ENCODE data around the gene PLAC1.

Gene PLAC1

GRCh38 chrX:134622813-134623185 is 35.5 kb downstream of the PLAC1 start:
- DNase-seq: no peak
- Histone ChIP-seq H3K4me3 (ENCODE audit: insufficient read depth, low read depth, low read length, poor library complexity, severe bottlenecking) (no peak overlapping the region), H3K27me3 (replicated peaks; ENCODE audit: control insufficient read depth, insufficient read depth, low read length, poor library complexity, severe bottlenecking) (no peaks in the 10 kb centered on the region), H3K36me3 (ENCODE audit: control insufficient read depth, insufficient read depth, low read length) (no peaks in the 10 kb centered on the region), H3K27ac (ENCODE audit: insufficient read depth, low read length, poor library complexity, severe bottlenecking) (no peak overlapping the region), H3K9me3 (ENCODE audit: control insufficient read depth, low read length) (no peaks in the 10 kb centered on the region), H3K4me1 (ENCODE audit: control insufficient read depth, insufficient read depth, low read length, poor library complexity, severe bottlenecking) (no peaks in the 10 kb centered on the region)

GRCh38 chrX:134622056-134622812 is 36.0 kb downstream of the PLAC1 start:
- Histone ChIP-seq H3K27me3 (replicated peaks; ENCODE audit: control insufficient read depth, insufficient read depth, low read length, poor library complexity, severe bottlenecking) (no peaks in the 10 kb centered on the region), H3K27ac (ENCODE audit: insufficient read depth, low read length, poor library complexity, severe bottlenecking) (no peak overlapping the region), H3K4me1 (ENCODE audit: control insufficient read depth, insufficient read depth, low read length, poor library complexity, severe bottlenecking) (no peaks in the 10 kb centered on the region), H3K9me3 (ENCODE audit: control insufficient read depth, low read length) (no peaks in the 10 kb centered on the region), H3K4me3 (ENCODE audit: insufficient read depth, low read depth, low read length, poor library complexity, severe bottlenecking) (no peak overlapping the region), H3K36me3 (ENCODE audit: control insufficient read depth, insufficient read depth, low read length) (no peaks in the 10 kb centered on the region)
- no peak for DNase-seq

GRCh38 chrX:134619838-134620237 is 38.4 kb downstream of the PLAC1 start:
- no peaks in the 10 kb centered on the region for H3K27me3 ChIP-seq (replicated peaks; ENCODE audit: control insufficient read depth, insufficient read depth, low read length, poor library complexity, severe bottlenecking)
- H3K4me1 ChIP-seq (ENCODE audit: control insufficient read depth, insufficient read depth, low read length, poor library complexity, severe bottlenecking): no peaks in the 10 kb centered on the region
- H3K27ac ChIP-seq (ENCODE audit: insufficient read depth, low read length, poor library complexity, severe bottlenecking): no peak overlapping the region
- H3K9me3 ChIP-seq (ENCODE audit: control insufficient read depth, low read length): no peaks in the 10 kb centered on the region
- no peak for DNase-seq
- H3K36me3 ChIP-seq (ENCODE audit: control insufficient read depth, insufficient read depth, low read length): no peaks in the 10 kb centered on the region
- no peak overlapping the region for H3K4me3 ChIP-seq (ENCODE audit: insufficient read depth, low read depth, low read length, poor library complexity, severe bottlenecking)

GRCh38 chrX:134613396-134613795 is 44.9 kb downstream of the PLAC1 start:
- Histone ChIP-seq H3K36me3 (ENCODE audit: control insufficient read depth, insufficient read depth, low read length) (no peaks in the 10 kb centered on the region), H3K27ac (ENCODE audit: insufficient read depth, low read length, poor library complexity, severe bottlenecking) (no peak overlapping the region), H3K9me3 (ENCODE audit: control insufficient read depth, low read length) (no peaks in the 10 kb centered on the region), H3K27me3 (replicated peaks; ENCODE audit: control insufficient read depth, insufficient read depth, low read length, poor library complexity, severe bottlenecking) (no peaks in the 10 kb centered on the region), H3K4me1 (ENCODE audit: control insufficient read depth, insufficient read depth, low read length, poor library complexity, severe bottlenecking) (no peaks in the 10 kb centered on the region), H3K4me3 (ENCODE audit: insufficient read depth, low read depth, low read length, poor library complexity, severe bottlenecking) (no peak overlapping the region)
- no peak for DNase-seq

GRCh38 chrX:134608153-134608552 is 50.1 kb downstream of the PLAC1 start:
- H3K4me1 ChIP-seq (ENCODE audit: control insufficient read depth, insufficient read depth, low read length, poor library complexity, severe bottlenecking): no peaks in the 10 kb centered on the region
- no peak overlapping the region for H3K27ac ChIP-seq (ENCODE audit: insufficient read depth, low read length, poor library complexity, severe bottlenecking)
- no peaks in the 10 kb centered on the region for H3K36me3 ChIP-seq (ENCODE audit: control insufficient read depth, insufficient read depth, low read length)
- H3K27me3 ChIP-seq (replicated peaks; ENCODE audit: control insufficient read depth, insufficient read depth, low read length, poor library complexity, severe bottlenecking): no peaks in the 10 kb centered on the region
- DNase-seq: no peak
- H3K4me3 ChIP-seq (ENCODE audit: insufficient read depth, low read depth, low read length, poor library complexity, severe bottlenecking): no peak overlapping the region
- no peaks in the 10 kb centered on the region for H3K9me3 ChIP-seq (ENCODE audit: control insufficient read depth, low read length)

GRCh38 chrX:134607523-134607922 is 50.7 kb downstream of the PLAC1 start:
- no peaks in the 10 kb centered on the region for H3K4me1 ChIP-seq (ENCODE audit: control insufficient read depth, insufficient read depth, low read length, poor library complexity, severe bottlenecking)
- no peak overlapping the region for H3K4me3 ChIP-seq (ENCODE audit: insufficient read depth, low read depth, low read length, poor library complexity, severe bottlenecking)
- DNase-seq: no peak
- H3K9me3 ChIP-seq (ENCODE audit: control insufficient read depth, low read length): no peaks in the 10 kb centered on the region
- no peak overlapping the region for H3K27ac ChIP-seq (ENCODE audit: insufficient read depth, low read length, poor library complexity, severe bottlenecking)
- no peaks in the 10 kb centered on the region for H3K27me3 ChIP-seq (replicated peaks; ENCODE audit: control insufficient read depth, insufficient read depth, low read length, poor library complexity, severe bottlenecking)
- no peaks in the 10 kb centered on the region for H3K36me3 ChIP-seq (ENCODE audit: control insufficient read depth, insufficient read depth, low read length)

- no peaks in the 10 kb centered on the region for H3K27me3 ChIP-seq (replicated peaks; ENCODE audit: control insufficient read depth, insufficient read depth, low read length, poor library complexity, severe bottlenecking)
Observed at GRCh38 chrX:134604701-134605311, 53.5 kb downstream of the PLAC1 start.

GRCh38 chrX:134603806-134604700 is 54.2 kb downstream of the PLAC1 start:
- Histone ChIP-seq H3K27ac (ENCODE audit: insufficient read depth, low read length, poor library complexity, severe bottlenecking) (no peak overlapping the region), H3K36me3 (ENCODE audit: control insufficient read depth, insufficient read depth, low read length) (no peaks in the 10 kb centered on the region), H3K4me1 (ENCODE audit: control insufficient read depth, insufficient read depth, low read length, poor library complexity, severe bottlenecking) (no peaks in the 10 kb centered on the region), H3K4me3 (ENCODE audit: insufficient read depth, low read depth, low read length, poor library complexity, severe bottlenecking) (no peak overlapping the region), H3K27me3 (replicated peaks; ENCODE audit: control insufficient read depth, insufficient read depth, low read length, poor library complexity, severe bottlenecking) (no peaks in the 10 kb centered on the region), H3K9me3 (ENCODE audit: control insufficient read depth, low read length) (no peaks in the 10 kb centered on the region)
- DNase-seq: no peak

More at GRCh38 chrX:134604701-134605311, 53.5 kb downstream of the PLAC1 start:
- Histone ChIP-seq H3K9me3 (ENCODE audit: control insufficient read depth, low read length) (no peaks in the 10 kb centered on the region), H3K4me1 (ENCODE audit: control insufficient read depth, insufficient read depth, low read length, poor library complexity, severe bottlenecking) (no peaks in the 10 kb centered on the region), H3K27ac (ENCODE audit: insufficient read depth, low read length, poor library complexity, severe bottlenecking) (no peak overlapping the region), H3K36me3 (ENCODE audit: control insufficient read depth, insufficient read depth, low read length) (no peaks in the 10 kb centered on the region), H3K4me3 (ENCODE audit: insufficient read depth, low read depth, low read length, poor library complexity, severe bottlenecking) (no peak overlapping the region)
- DNase-seq: no peak

GRCh38 chrX:134602410-134602809 is 55.9 kb downstream of the PLAC1 start:
- Histone ChIP-seq H3K36me3 (ENCODE audit: control insufficient read depth, insufficient read depth, low read length) (no peaks in the 10 kb centered on the region), H3K27me3 (replicated peaks; ENCODE audit: control insufficient read depth, insufficient read depth, low read length, poor library complexity, severe bottlenecking) (no peaks in the 10 kb centered on the region), H3K4me1 (ENCODE audit: control insufficient read depth, insufficient read depth, low read length, poor library complexity, severe bottlenecking) (no peaks in the 10 kb centered on the region), H3K9me3 (ENCODE audit: control insufficient read depth, low read length) (no peaks in the 10 kb centered on the region), H3K27ac (ENCODE audit: insufficient read depth, low read length, poor library complexity, severe bottlenecking) (no peak overlapping the region), H3K4me3 (ENCODE audit: insufficient read depth, low read depth, low read length, poor library complexity, severe bottlenecking) (no peak overlapping the region)
- no peak for DNase-seq
